CD4-positive, alpha-beta T cell (primary cell): Measurements from ENCODE around the gene RASA1. TPM values are rescaled to one million over a fixed set of nuclear protein-coding genes. Genes with fewer than 3 reads are reported as not detected.

ENCODE experiments used
- ATAC-seq: fragments of 200-7000 bp; cut with Tn5 transposase; one replicate; pipeline ENCODE4 v1.10.0; 2022; ENCODE audit warnings: mild to moderate bottlenecking; ENCODE audit not compliant: poor library complexity
- CTCF ChIA-PET: fragments of 350-600 bp; sonication (Branson Sonifier 250); formaldehyde crosslinking; loops from one replicate; lab custom pipeline; 2021; ENCODE audit warnings: antibody characterized with exemption, inconsistent platforms; lab: Charles Lee
- POLR2A ChIA-PET: fragments of 350-600 bp; sonication (Branson Sonifier 250); formaldehyde crosslinking; loops from one replicate; lab custom pipeline; 2021; ENCODE audit warnings: antibody characterized with exemption, inconsistent platforms; lab: Charles Lee
- DNase-seq, 14 experiments: peaks; one replicate each; pipeline ENCODE4 v3.0.0-alpha.2; 2013 to 2020; ENCODE audit warnings: mixed read lengths in 2 of 14
- H3K27ac ChIP-seq, 2 donors: one replicate each; pipeline versions ENCODE4 v1.5.1 to v1.7.0; 2013; ENCODE audit warnings: low read length in 2 of 2, low read depth in 1 of 2, mild to moderate bottlenecking in 1 of 2
- H3K27me3 ChIP-seq, 2 experiments: 1 replicate in 1 of 2; 2 replicates in 1 of 2; pipeline versions ENCODE4 v1.6.1 to v1.7.0; 2013; ENCODE audit warnings: low read length in 2 of 2, control low read depth in 1 of 2, mild to moderate bottlenecking in 1 of 2, moderate library complexity in 1 of 2; ENCODE audit not compliant: insufficient read depth in 2 of 2, control insufficient read depth in 1 of 2
- H3K36me3 ChIP-seq: one replicate; pipeline ENCODE4 v1.6.1; 2013; ENCODE audit warnings: low read length, control low read depth; ENCODE audit not compliant: insufficient read depth
- H3K4me1 ChIP-seq: one replicate; pipeline ENCODE4 v1.6.1; 2013; ENCODE audit warnings: low read length, control low read depth; ENCODE audit not compliant: insufficient read depth
- H3K4me3 ChIP-seq: one replicate; pipeline ENCODE4 v1.5.1; 2013; ENCODE audit warnings: mild to moderate bottlenecking, low read length, moderate library complexity
- H3K9me3 ChIP-seq, 2 experiments: 1 replicate in 1 of 2; 2 replicates in 1 of 2; pipeline versions ENCODE4 v1.6.1 to v1.7.0; 2013; ENCODE audit warnings: low read length in 2 of 2, mild to moderate bottlenecking in 2 of 2, control low read depth in 1 of 2, moderate library complexity in 1 of 2; ENCODE audit not compliant: control insufficient read depth in 1 of 2, insufficient read depth in 1 of 2
- H3K27ac Mint-ChIP-seq: one replicate; pipeline ENCODE4 v1.8.0; 2020; ENCODE audit warnings: mixed read lengths
- H3K27me3 Mint-ChIP-seq: one replicate; pipeline ENCODE4 v1.8.0; 2021; ENCODE audit warnings: mixed read lengths
- H3K36me3 Mint-ChIP-seq: one replicate; pipeline ENCODE4 v1.8.0; 2021; ENCODE audit warnings: low read depth, mixed read lengths
- H3K4me1 Mint-ChIP-seq: one replicate; pipeline ENCODE4 v1.8.0; 2021; ENCODE audit warnings: low read depth, mixed read lengths
- H3K4me3 Mint-ChIP-seq: one replicate; pipeline ENCODE4 v1.8.0; 2020; ENCODE audit warnings: mild to moderate bottlenecking, mixed read lengths
- H3K9me3 Mint-ChIP-seq: one replicate; pipeline ENCODE4 v1.8.0; 2020; ENCODE audit warnings: mixed read lengths
- intact Hi-C, 2 experiments: fragments of 100-400 bp; cut with DNase I in 1 of 2; cut with micrococcal nuclease in 1 of 2; formaldehyde crosslinking; loops; one replicate each; pipeline versions ENCODE4 v1.15.1 to v1.9.0; 2023 to 2025; cut with DNase I, micrococcal nuclease
- total RNA-seq, 174 experiments: library from RNA in 2 of 174; stranded (reverse) in 2 of 174; gene quantifications; one replicate each; pipeline ENCODE4 v1.2.3 and lab custom pipeline; 2021 to 2026
- TF ChIP-seq, protein P1 (sequence below): fragments of 200-600 bp; IDR thresholded peaks from one replicate; pipeline ENCODE4 v1.8.0; 2022; ENCODE audit warnings: antibody characterized with exemption, mild to moderate bottlenecking

The RASA1 gene
- total RNA-seq, 2 experiments from 2014 or later: 15.1 to 15.4 TPM

DNA sequence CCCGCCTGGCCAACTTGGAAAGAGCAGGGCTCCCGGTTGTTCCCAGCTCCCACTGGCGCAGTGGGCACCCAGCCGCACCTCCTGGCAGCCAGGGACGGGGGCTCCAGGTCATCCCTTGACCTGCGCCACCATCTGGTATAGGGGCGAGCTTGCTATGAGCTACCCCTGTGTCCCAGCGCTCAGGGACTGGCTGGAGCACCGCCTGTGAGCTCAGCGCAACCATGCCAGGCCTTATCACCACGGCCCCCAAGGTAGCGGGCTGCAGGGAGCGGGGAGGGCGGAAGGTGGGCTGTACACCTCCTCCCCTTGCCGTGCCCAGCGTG is 15.4 kb upstream of the RASA1 start:
- H3K4me1 ChIP-seq: no peaks in the 10 kb centered on the region
- POLR2A ChIA-PET: interaction anchor here (1.0 kb wide), 1 partner anchor 49 kb away, joined by 3 read pairs; no protein-coding TSS in a partner anchor
- intact Hi-C loops: no loop called here

DNA sequence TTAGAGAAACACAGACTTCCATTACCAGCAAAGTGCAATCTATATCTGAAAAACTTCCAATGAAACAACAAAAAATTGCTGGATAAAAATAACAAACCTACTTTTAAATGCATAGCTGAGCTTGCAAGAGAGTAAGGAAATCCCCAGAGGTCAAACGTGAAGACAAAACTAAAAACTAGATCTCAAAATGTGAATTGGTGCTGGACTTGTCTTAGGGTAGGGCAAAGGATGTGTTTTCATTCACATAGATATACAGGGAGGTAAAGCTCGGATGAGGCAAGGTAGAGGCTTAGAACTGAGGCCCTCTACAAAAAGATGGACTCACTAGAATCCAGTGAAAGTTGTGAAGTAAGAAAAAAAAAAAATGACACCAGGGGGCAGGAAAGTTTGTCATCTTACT is 13.6 kb upstream of the RASA1 start:
- no peak overlapping the region for H3K27ac ChIP-seq
- ChIA-PET CTCF (interaction anchor here (0.9 kb wide), 1 partner anchor 13 kb away, joined by 3 read pairs; no protein-coding TSS in a partner anchor), POLR2A (interaction anchor here (0.6 kb wide), 1 partner anchor 87 kb away, joined by 5 read pairs; no protein-coding TSS in a partner anchor)
- no peaks in the 10 kb centered on the region for H3K27me3 ChIP-seq
- no peaks in the 10 kb centered on the region for H3K36me3 Mint-ChIP-seq
- H3K4me1 ChIP-seq: no peaks in the 10 kb centered on the region
- no peak overlapping the region for H3K4me3 Mint-ChIP-seq
- TF ChIP-seq, protein P1, sequence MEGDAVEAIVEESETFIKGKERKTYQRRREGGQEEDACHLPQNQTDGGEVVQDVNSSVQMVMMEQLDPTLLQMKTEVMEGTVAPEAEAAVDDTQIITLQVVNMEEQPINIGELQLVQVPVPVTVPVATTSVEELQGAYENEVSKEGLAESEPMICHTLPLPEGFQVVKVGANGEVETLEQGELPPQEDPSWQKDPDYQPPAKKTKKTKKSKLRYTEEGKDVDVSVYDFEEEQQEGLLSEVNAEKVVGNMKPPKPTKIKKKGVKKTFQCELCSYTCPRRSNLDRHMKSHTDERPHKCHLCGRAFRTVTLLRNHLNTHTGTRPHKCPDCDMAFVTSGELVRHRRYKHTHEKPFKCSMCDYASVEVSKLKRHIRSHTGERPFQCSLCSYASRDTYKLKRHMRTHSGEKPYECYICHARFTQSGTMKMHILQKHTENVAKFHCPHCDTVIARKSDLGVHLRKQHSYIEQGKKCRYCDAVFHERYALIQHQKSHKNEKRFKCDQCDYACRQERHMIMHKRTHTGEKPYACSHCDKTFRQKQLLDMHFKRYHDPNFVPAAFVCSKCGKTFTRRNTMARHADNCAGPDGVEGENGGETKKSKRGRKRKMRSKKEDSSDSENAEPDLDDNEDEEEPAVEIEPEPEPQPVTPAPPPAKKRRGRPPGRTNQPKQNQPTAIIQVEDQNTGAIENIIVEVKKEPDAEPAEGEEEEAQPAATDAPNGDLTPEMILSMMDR: no peak
- DNase-seq (no peak), ATAC-seq (no peak)
- H3K4me1 Mint-ChIP-seq: no peaks in the 10 kb centered on the region
- H3K27me3 Mint-ChIP-seq: no peaks in the 10 kb centered on the region
- peaks cover 0 to 16% of the 10 kb centered on the region in 2 experiments for H3K9me3 ChIP-seq
- no peak overlapping the region for H3K27ac Mint-ChIP-seq
- no peaks in the 10 kb centered on the region for H3K9me3 Mint-ChIP-seq
- H3K36me3 ChIP-seq: no peaks in the 10 kb centered on the region
- no peak overlapping the region for H3K4me3 ChIP-seq
- intact Hi-C loops: no loop called here

More for the DNA sequence above, 15.4 kb upstream of the RASA1 start:
- TF ChIP-seq, protein P1: no peak
- Histone ChIP-seq H3K36me3 (no peaks in the 10 kb centered on the region), H3K27ac (no peak overlapping the region), H3K9me3 (peaks cover 0 to 16% of the 10 kb centered on the region in 2 experiments), H3K27me3 (no peaks in the 10 kb centered on the region), H3K4me3 (no peak overlapping the region)
- Mint-ChIP-seq H3K4me3 (no peak overlapping the region), H3K27ac (no peak overlapping the region), H3K36me3 (no peaks in the 10 kb centered on the region), H3K9me3 (no peaks in the 10 kb centered on the region), H3K27me3 (no peaks in the 10 kb centered on the region), H3K4me1 (no peaks in the 10 kb centered on the region)
- no peak for ATAC-seq
- DNase-seq: no peak
- CTCF ChIA-PET: no interaction called here

DNA sequence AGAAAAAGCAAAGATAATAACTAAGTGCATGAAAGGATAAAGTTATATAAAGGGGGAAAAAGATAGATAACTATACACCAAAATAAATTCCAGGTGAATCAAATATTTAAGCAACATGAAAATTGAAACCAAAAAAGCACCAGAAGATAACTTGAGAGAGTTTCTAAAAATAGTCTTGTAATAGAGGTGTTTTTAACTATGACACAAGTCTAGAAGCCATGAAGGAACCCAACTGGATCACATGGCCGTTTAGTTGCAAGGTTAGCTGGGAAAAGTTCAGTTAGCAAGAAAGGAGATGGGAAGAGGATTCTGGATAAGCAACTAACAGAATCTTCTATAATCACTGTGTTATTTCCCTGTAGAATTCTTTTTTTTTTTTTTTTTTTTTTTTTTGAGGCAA is 9.2 kb upstream of the RASA1 start:
- no peak for ATAC-seq
- H3K4me1 Mint-ChIP-seq: peaks cover 9% of the 10 kb centered on the region
- Histone ChIP-seq H3K9me3 (no peaks in the 10 kb centered on the region), H3K4me1 (no peaks in the 10 kb centered on the region), H3K27me3 (no peaks in the 10 kb centered on the region), H3K27ac (no peak overlapping the region), H3K36me3 (no peaks in the 10 kb centered on the region), H3K4me3 (no peak overlapping the region)
- TF ChIP-seq, protein P1: no peak
- intact Hi-C loops: no loop called here
- H3K4me3 Mint-ChIP-seq: no peak overlapping the region
- CTCF ChIA-PET: no interaction called here
- DNase-seq: no peak
- H3K36me3 Mint-ChIP-seq: no peaks in the 10 kb centered on the region
- POLR2A ChIA-PET: interaction anchor here (1.2 kb wide), 1 partner anchor 9 kb away, joined by 4 read pairs; the partner anchor contains the start of gene RASA1
- no peak overlapping the region for H3K27ac Mint-ChIP-seq
- H3K27me3 Mint-ChIP-seq: no peaks in the 10 kb centered on the region
- H3K9me3 Mint-ChIP-seq: no peaks in the 10 kb centered on the region
